Myocyte (in vitro differentiated cells): Measurements from ENCODE around the gene APOOL. TPM values are rescaled to one million over a fixed set of nuclear protein-coding genes. Genes with fewer than 3 reads are reported as not detected.
"Not testable (repeated sequence)": the region's sequence is repeated elsewhere in the genome, so short reads cannot be mapped to it uniquely, and the experiment has no call there.

Source experiments
- DNase-seq: peaks from one replicate; pipeline ENCODE4 v3.0.0-alpha.2; 2012; ENCODE audit warnings: low read depth
- polyA plus RNA-seq: library from polyadenylated mRNA; unstranded; fragments of >200 nt; gene quantifications from one replicate; pipeline ENCODE4 v1.2.1, GENCODE V29; 2012; ENCODE audit warnings: missing spikeins
- total RNA-seq: library from RNA; depleted of rRNA; stranded (reverse); fragments of >200 nt; gene quantifications from 2 replicates; pipeline ENCODE4 v1.2.3, GENCODE V29; 2014

APOOL gene
- 21.9 and 25.9 TPM in 2 replicates for total RNA-seq
- 8.5 TPM for polyA plus RNA-seq

GRCh38 chrX:85003655-85004244 is at the start of gene APOOL:
Gene APOOL (plus strand): TSS chrX:85003877. CDS start chrX:85003913, 36 bp downstream.
- peak; percentile 95 for DNase-seq

GRCh38 chrX:84956304-84956703 is 47.4 kb upstream of the APOOL start:
- DNase-seq: no peak

GRCh38 chrX:84974803-84975202 is 28.9 kb upstream of the APOOL start:
- no peak for DNase-seq

- not testable (repeated sequence) for DNase-seq
These were observed 11.9 kb upstream of the APOOL start for GRCh38 chrX:84991739-84992138.

GRCh38 chrX:84993150-84993549 is 10.5 kb upstream of the APOOL start:
- DNase-seq: no peak

- no peak for DNase-seq
These were observed 2.3 kb upstream of the APOOL start for GRCh38 chrX:85001344-85001743.

GRCh38 chrX:85004255-85004654 is 578 bp downstream of the APOOL start:
- DNase-seq: no peak

GRCh38 chrX:85012098-85012497 is 8.4 kb downstream of the APOOL start:
- no peak for DNase-seq

- not testable (repeated sequence) for DNase-seq
These were observed 11.7 kb downstream of the APOOL start for GRCh38 chrX:85015351-85015750.

- DNase-seq: no peak
These were observed 14.0 kb downstream of the APOOL start for GRCh38 chrX:85017721-85018120.

- DNase-seq: no peak
These were observed 14.8 kb downstream of the APOOL start for GRCh38 chrX:85018471-85018870.

GRCh38 chrX:85020216-85020615 is 16.5 kb downstream of the APOOL start:
- no peak for DNase-seq

- DNase-seq: no peak
These were observed 20.4 kb downstream of the APOOL start for GRCh38 chrX:85024044-85024443.

- DNase-seq: no peak
These were observed 20.9 kb downstream of the APOOL start for GRCh38 chrX:85024562-85024961.

GRCh38 chrX:85026170-85026569 is 22.5 kb downstream of the APOOL start:
- no peak for DNase-seq

- DNase-seq: no peak
These were observed 25.4 kb downstream of the APOOL start for GRCh38 chrX:85029043-85029442.

GRCh38 chrX:85031505-85031904 is 27.8 kb downstream of the APOOL start:
- no peak for DNase-seq

GRCh38 chrX:85037114-85037513 is 33.4 kb downstream of the APOOL start:
- DNase-seq: no peak

GRCh38 chrX:85051627-85052026 is 48.0 kb downstream of the APOOL start:
- DNase-seq: no peak

GRCh38 chrX:85052205-85052604 is 48.5 kb downstream of the APOOL start:
- DNase-seq: peak; percentile 1

- peak; percentile 32 for DNase-seq
These were observed 49.1 kb downstream of the APOOL start for GRCh38 chrX:85052636-85053343.

- DNase-seq: no peak
These were observed 62.0 kb downstream of the APOOL start for GRCh38 chrX:85065512-85066198.
